Keratinocyte (primary cell): ENCODE measurements around the gene ECHDC1. TPM values are rescaled to one million over a fixed set of nuclear protein-coding genes. Genes with fewer than 3 reads are reported as not detected.

Experiments used
- DNase-seq: peaks from one replicate; pipeline ENCODE4 v3.0.0-alpha.2; 2011; ENCODE audit warnings: low read depth, missing footprints, low spot score
- FAIRE-seq: peaks from 2 replicates; lab custom pipeline; 2011; peaks lifted over from hg19 to GRCh38; lab: Jason Lieb, UNC
- H2AFZ ChIP-seq: 2 replicates; pipeline ENCODE4 v1.6.0; 2012; ENCODE audit warnings: low read length, control low read depth, inconsistent platforms; ENCODE audit not compliant: control insufficient read depth
- H3K27ac ChIP-seq: 2 replicates; pipeline ENCODE4 v1.5.1; 2011; ENCODE audit warnings: low read length; ENCODE audit not compliant: control insufficient read depth, insufficient read depth
- H3K27me3 ChIP-seq: 3 replicates; pipeline ENCODE4 v1.6.0; 2011; ENCODE audit warnings: low read length; ENCODE audit not compliant: control insufficient read depth, insufficient read depth; ENCODE audit errors: extremely low read depth
- H3K36me3 ChIP-seq, 2 experiments: 2 replicates in 1 of 2; 3 replicates in 1 of 2; pipeline ENCODE4 v1.5.1; 2011; ENCODE audit warnings: low read length in 2 of 2, mild to moderate bottlenecking in 1 of 2; ENCODE audit not compliant: control insufficient read depth in 2 of 2, insufficient read depth in 2 of 2; ENCODE audit errors: extremely low read depth in 1 of 2
- H3K4me1 ChIP-seq: 3 replicates; pipeline ENCODE4 v1.5.1; 2011; ENCODE audit warnings: low read length; ENCODE audit not compliant: control insufficient read depth, insufficient read depth; ENCODE audit errors: extremely low read depth
- H3K4me2 ChIP-seq: 3 replicates; pipeline ENCODE4 v1.6.0; 2011; ENCODE audit warnings: low read depth, low read length; ENCODE audit not compliant: control insufficient read depth, insufficient read depth; ENCODE audit errors: extremely low read depth
- H3K4me3 ChIP-seq, 3 experiments: fragments of 200-600 bp in 1 of 3; sonication (generic) in 1 of 3; 2 replicates in 2 of 3; 3 replicates in 1 of 3; pipeline ENCODE4 v1.5.1; 2011 to 2016; ENCODE audit warnings: low read length in 3 of 3, mild to moderate bottlenecking in 3 of 3, control low read depth in 2 of 3, inconsistent platforms in 1 of 3, low read depth in 1 of 3, mixed read lengths in 1 of 3, mixed run types in 1 of 3, moderate library complexity in 1 of 3; ENCODE audit not compliant: control insufficient read depth in 2 of 3, insufficient read depth in 2 of 3; ENCODE audit errors: extremely low read depth in 1 of 3
- H3K79me2 ChIP-seq: 2 replicates; pipeline ENCODE4 v1.6.0; 2012; ENCODE audit warnings: low read length; ENCODE audit not compliant: control insufficient read depth, insufficient read depth
- H3K9ac ChIP-seq: 3 replicates; pipeline ENCODE4 v1.6.0; 2011; ENCODE audit warnings: low read length; ENCODE audit not compliant: control insufficient read depth, insufficient read depth; ENCODE audit errors: extremely low read depth
- H3K9me1 ChIP-seq: 3 replicates; pipeline ENCODE4 v1.6.0; 2011; ENCODE audit warnings: low read length; ENCODE audit not compliant: control insufficient read depth, insufficient read depth; ENCODE audit errors: extremely low read depth
- H3K9me3 ChIP-seq: 2 replicates; pipeline ENCODE4 v1.5.1; 2012; ENCODE audit warnings: low read depth, low read length; ENCODE audit not compliant: control insufficient read depth
- H4K20me1 ChIP-seq: 3 replicates; pipeline ENCODE4 v1.6.0; 2011; ENCODE audit warnings: low read length; ENCODE audit not compliant: control insufficient read depth, insufficient read depth; ENCODE audit errors: extremely low read depth
- EZH2 ChIP-seq: IDR thresholded peaks from one replicate; pipeline ENCODE4 v1.6.1; 2012; ENCODE audit warnings: inconsistent platforms, mild to moderate bottlenecking, low read length, moderate library complexity
- dilution Hi-C: fragments of 300-500 bp; cut with MboI; formaldehyde crosslinking; loops from one replicate; pipeline ENCODE4 v1.7.0; 2020; ENCODE audit warnings: low sequenced_read_pairs; ENCODE audit not compliant: extremely low pct_ligation_motif_present
- polyA plus RNA-seq, 5 experiments: library from polyadenylated mRNA; depleted of rRNA in 3 of 5; stranded (reverse) in 3 of 5; stranded (forward) in 1 of 5; unstranded in 1 of 5; fragments of >200 nt; gene quantifications; 1 replicate in 1 of 5; 2 replicates in 3 of 5; 3 replicates in 1 of 5; pipeline versions ENCODE4 v1.2.1 to v1.2.3, GENCODE V29; 2011 to 2012; ENCODE audit warnings: missing spikeins in 2 of 5, low read depth in 1 of 5, low replicate concordance in 1 of 5
- TF ChIP-seq, protein P1 (sequence below), 3 experiments: IDR thresholded peaks in 1 of 3; conservative IDR thresholded peaks in 1 of 3; optimal IDR thresholded peaks in 1 of 3; 2 replicates in 2 of 3; 3 replicates in 1 of 3; pipeline versions ENCODE3 to v1.5.1; 2011; ENCODE audit warnings: low read length in 3 of 3, mild to moderate bottlenecking in 3 of 3, moderate library complexity in 2 of 3, control low read depth in 1 of 3, inconsistent platforms in 1 of 3; ENCODE audit not compliant: insufficient read depth in 2 of 3; ENCODE audit errors: extremely low read depth in 1 of 3

ECHDC1 gene
- polyA plus RNA-seq, 1 donor (not counting 4 experiments of a cell fraction or from before 2014, with no cell fraction given): 56.9 TPM

- Histone ChIP-seq H3K27ac (no peak overlapping the region), H3K36me3 (no peaks in the 10 kb centered on the region), H3K4me2 (no peak overlapping the region), H3K9me3 (no peaks in the 10 kb centered on the region), H4K20me1 (no peaks in the 10 kb centered on the region), H3K4me3 (no peak overlapping the region), H3K79me2 (no peaks in the 10 kb centered on the region), H3K27me3 (no peaks in the 10 kb centered on the region), H3K9ac (no peak overlapping the region), H2AFZ (no peak overlapping the region), H3K4me1 (peaks cover 9% of the 10 kb centered on the region), H3K9me1 (no peaks in the 10 kb centered on the region)
- DNase-seq (no peak), FAIRE-seq (no peak)
- dilution Hi-C loops: no loop called here
- TF ChIP-seq, protein P1, sequence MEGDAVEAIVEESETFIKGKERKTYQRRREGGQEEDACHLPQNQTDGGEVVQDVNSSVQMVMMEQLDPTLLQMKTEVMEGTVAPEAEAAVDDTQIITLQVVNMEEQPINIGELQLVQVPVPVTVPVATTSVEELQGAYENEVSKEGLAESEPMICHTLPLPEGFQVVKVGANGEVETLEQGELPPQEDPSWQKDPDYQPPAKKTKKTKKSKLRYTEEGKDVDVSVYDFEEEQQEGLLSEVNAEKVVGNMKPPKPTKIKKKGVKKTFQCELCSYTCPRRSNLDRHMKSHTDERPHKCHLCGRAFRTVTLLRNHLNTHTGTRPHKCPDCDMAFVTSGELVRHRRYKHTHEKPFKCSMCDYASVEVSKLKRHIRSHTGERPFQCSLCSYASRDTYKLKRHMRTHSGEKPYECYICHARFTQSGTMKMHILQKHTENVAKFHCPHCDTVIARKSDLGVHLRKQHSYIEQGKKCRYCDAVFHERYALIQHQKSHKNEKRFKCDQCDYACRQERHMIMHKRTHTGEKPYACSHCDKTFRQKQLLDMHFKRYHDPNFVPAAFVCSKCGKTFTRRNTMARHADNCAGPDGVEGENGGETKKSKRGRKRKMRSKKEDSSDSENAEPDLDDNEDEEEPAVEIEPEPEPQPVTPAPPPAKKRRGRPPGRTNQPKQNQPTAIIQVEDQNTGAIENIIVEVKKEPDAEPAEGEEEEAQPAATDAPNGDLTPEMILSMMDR (optimal IDR thresholded peaks at IDR 0.05 in 1 of 3, IDR thresholded peaks at IDR 0.05 in 1 of 3, conservative IDR thresholded peaks at IDR 0.05 in 1 of 3; ENCODE audit: extremely low read depth in 1 of 3, insufficient read depth in 2 of 3, low read length in 3 of 3): no peak
- TF ChIP-seq EZH2: no peak
Observed at GRCh38 chr6:127297502-127298070, 45.8 kb downstream of the ECHDC1 start.

- no peak for FAIRE-seq
- dilution Hi-C loops: no loop called here
- H3K9me3 ChIP-seq: no peaks in the 10 kb centered on the region
Observed at GRCh38 chr6:127291495-127291894, 51.9 kb downstream of the ECHDC1 start.

More at GRCh38 chr6:127291495-127291894, 51.9 kb downstream of the ECHDC1 start:
- Histone ChIP-seq H3K4me2 (no peak overlapping the region), H3K27me3 (no peaks in the 10 kb centered on the region), H3K79me2 (no peaks in the 10 kb centered on the region), H3K4me3 (no peak overlapping the region), H2AFZ (no peak overlapping the region), H3K4me1 (no peaks in the 10 kb centered on the region), H3K9me1 (no peaks in the 10 kb centered on the region), H3K9ac (no peak overlapping the region), H4K20me1 (no peaks in the 10 kb centered on the region), H3K36me3 (peaks cover 0 to 10% of the 10 kb centered on the region in 2 experiments), H3K27ac (no peak overlapping the region)
- TF ChIP-seq EZH2: no peak
- TF ChIP-seq, protein P1 (optimal IDR thresholded peaks at IDR 0.05 in 1 of 3, IDR thresholded peaks at IDR 0.05 in 1 of 3, conservative IDR thresholded peaks at IDR 0.05 in 1 of 3; ENCODE audit: extremely low read depth in 1 of 3, insufficient read depth in 2 of 3, low read length in 3 of 3): no peak
- DNase-seq: no peak
